ENCODE results near the gene ACAD8.
A peak's percentile ranks its signal among the peaks of the same experiment; 100 is the strongest.

ACAD8 gene

DNA sequence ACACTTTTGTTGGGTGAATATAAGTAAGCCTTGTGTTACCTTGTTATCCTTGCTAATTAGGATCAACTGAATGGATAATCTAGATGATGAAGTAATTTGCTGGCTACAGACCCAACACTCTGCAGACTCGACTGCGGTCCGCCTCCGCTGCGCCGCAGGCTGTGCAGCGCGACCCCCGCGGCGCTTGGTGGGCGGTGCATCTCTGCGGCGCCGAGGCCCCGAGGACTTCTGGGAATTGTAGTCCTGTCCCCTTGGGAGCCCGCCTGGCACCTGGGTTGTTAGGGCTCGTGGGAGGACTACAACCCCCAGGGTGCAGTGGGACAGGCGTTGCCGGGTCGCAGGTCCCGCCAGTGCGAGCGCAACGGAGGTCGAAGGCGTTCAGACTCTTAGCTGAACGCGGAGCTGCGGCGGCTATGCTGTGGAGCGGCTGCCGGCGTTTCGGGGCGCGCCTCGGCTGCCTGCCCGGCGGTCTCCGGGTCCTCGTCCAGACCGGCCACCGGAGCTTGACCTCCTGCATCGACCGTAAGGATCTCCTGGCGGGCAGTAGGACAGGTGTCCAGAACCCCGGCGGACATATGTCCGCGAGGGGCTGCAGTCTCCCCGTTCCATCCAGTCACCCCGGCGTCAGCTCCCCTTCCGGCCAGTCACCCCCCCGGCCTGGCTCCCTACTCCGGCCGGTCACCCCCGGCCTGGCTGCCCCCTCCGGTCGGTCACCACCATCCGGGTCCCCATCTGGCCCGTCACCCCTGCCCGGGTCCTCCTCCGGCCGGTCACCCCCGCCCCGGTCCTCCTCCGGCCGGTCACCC lies at the start of gene ACAD8, which contains the start of gene THYN1:
TSS of gene ACAD8 (plus strand) at position 381 of the 806 bp plus-strand sequence. CDS start at position 414, 33 bp downstream.
TSS of gene THYN1 (minus strand) at position 165 of the 806 bp plus-strand sequence. CDS start 470 bp downstream, outside the sequence.
- peak; percentile 96 for DNase-seq (ENCODE audit: low spot score)

DNA sequence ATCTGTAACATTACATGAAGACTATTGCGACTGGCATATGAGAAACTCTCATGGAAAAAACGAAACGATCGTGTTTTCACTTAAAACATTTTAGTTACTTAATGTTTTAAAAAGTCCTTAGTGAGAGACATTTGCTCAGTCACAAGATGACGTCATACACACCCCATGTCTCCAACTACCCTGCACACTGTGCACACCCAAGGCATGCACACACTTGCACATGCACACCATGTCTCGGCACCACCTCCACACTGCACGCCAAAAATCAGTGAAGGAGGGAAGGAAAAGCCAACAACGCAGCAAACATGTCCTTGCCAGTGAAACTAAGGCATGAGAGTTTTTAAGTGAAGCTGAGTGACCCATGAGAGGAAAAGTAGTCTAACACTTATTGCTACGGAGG lies 47.6 kb upstream of the ACAD8 start:
- no peak for DNase-seq (ENCODE audit: low spot score)

DNA sequence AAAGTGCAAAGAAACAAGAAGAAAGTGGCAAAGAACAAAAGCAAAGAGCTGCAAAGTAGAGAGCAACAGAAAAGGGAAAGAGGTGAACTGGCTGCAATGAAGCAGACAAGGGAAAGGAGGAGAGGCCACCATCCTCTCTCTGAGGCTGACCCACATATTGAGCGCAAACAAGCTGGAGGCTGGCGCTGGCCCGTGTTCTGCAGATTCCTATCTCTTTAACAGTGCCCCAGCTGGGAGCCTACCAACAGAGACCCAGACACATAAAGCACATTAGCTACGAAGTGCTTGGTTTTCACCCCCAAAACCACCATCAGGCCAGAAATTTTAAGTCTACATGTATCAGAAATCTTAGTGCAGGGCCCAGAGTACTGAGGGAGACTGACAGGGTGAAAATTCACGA lies 47.2 kb upstream of the ACAD8 start:
- no peak for DNase-seq (ENCODE audit: low spot score)

DNA sequence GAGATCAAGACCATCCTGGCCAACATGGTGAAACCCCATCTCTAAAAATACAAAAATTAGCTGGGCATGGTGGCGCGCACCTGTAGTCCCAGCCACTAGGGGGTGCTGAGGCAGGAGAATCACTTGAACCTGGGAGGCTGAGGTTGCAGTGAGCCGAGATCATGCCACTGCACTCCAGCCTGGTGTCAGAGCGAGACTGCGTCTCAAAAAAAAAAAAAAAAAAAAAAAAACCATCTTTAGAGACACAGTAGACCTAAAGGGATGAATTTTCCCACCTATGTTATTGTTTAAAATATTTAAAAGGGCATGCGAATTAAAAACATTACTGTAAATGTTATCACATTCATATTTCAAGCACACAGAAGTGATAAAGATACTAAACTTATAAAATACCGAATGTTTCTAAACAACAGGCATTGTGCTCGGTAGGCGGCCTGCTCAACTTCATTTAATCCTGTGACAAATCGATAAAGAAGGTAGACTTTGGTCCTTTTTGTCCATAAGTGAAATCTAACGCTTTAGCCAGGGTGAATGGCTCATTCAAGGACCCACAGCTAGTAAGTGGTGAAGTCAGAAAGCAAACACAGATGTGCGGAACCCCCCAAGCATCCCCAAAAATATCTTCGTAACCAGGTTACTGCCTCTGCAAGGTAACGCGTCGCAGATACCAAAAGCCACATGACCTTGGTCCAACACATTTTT lies 45.7 kb upstream of the ACAD8 start:
- no peak for DNase-seq (ENCODE audit: low spot score)

DNA sequence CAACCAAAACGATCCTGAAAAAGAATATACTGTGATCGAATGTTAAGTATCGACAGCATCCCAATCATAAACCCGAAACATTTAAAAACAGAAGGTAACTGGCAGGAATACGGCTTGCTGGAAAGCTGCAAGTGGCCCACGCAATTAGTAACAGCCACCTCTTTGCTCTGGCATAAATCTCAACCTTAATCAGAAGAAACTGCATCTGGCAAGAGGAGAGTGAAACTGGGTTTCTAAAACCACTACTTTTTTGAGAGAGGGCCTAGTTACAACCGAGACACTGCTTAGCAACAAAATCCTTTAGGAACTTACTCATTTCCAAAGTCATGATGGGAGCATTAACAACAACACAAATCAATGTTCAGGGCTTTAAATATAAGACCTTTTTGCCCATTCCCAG lies 37.5 kb upstream of the ACAD8 start:
- peak; percentile 27 for DNase-seq (ENCODE audit: low spot score)

DNA sequence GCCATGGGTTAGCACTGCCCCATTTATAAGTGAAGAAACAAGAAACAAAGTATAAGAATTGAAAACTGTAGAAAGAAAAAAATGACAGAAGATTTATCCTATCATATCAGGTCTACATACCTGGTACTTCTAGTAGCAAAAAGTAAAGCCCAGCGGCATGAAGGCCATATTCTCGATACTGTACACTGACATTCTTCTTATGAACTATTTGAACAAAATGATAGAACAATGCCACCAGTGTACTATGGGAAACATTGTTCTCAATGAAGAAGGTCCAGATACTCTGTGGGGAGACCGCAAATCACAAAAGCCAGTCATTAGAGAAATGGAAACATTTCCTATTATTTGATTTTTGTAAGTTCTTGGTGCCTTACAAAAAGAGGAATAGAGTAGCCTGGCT lies 36.6 kb upstream of the ACAD8 start:
- no peak for DNase-seq (ENCODE audit: low spot score)

DNA sequence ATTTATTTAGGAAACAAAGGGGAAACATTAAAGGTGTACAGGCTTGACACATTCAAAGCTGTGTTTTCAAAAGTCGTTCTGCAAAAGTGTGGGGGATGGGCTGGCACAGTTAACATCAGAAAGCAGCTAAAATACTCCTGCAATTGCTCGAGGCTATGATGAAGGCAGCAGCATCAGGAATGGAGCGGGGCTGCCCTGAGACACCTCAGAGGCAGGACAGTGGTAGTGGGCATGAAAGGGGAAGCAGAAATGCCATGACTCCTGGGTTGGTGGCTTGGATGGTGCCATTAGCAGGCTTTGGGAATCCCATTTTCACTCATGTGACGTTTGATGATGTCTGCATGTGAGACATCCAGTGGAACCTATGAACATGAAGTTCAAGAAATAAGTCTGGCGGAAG lies 30.2 kb upstream of the ACAD8 start:
- DNase-seq (ENCODE audit: low spot score), result no peak

DNA sequence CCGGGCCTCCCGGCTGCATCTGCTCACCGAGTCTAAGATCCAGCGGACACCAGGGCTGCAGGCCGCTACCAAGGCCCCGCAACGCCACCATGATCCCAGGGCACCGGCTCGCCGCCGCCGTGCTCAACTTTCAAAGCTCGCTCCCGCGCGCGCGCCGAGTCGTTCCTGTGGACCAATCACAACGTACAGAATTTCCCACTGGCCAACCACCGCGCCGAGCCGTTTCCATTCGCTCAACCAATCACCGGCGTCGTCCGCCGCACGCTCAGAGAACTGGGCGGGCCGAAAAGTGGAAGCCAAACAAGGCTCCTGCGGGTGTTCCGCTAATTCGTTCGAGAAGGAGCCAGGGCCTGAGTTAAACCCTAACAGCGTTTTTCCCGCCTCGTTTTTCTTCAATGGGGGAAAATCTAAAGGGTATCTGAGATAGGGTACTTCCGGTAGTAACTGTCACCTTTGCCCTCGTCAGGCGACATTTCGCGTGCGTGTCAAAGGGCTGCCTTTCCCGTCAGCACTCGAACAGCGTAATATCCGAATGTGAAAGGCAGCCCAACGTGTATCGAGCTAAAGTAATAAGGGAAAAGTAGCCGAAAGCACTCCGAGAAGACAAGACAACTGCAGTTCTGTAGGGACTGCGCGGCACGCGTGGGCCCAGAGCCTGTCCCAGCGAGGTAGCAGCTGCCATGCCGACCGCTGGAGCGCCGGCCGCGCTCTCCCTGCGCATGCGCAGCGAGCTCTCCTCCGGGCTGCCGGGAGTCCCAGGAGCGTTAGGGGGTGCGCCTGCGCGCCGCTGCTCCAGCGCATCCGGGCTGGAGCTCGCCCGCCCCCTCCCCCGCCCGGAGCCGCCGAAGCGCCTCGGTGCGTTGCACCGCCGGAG lies 29.3 kb upstream of the ACAD8 start, which contains the start of the genes NCAPD3 and VPS26B:
TSS of gene NCAPD3 (minus strand) at position 132 of the 874 bp plus-strand sequence. CDS start at position 91, 41 bp downstream.
TSS of gene VPS26B (plus strand) at position 836 of the 874 bp plus-strand sequence. CDS start 452 bp downstream, outside the sequence.
- DNase-seq (ENCODE audit: low spot score), result peak; percentile 95

DNA sequence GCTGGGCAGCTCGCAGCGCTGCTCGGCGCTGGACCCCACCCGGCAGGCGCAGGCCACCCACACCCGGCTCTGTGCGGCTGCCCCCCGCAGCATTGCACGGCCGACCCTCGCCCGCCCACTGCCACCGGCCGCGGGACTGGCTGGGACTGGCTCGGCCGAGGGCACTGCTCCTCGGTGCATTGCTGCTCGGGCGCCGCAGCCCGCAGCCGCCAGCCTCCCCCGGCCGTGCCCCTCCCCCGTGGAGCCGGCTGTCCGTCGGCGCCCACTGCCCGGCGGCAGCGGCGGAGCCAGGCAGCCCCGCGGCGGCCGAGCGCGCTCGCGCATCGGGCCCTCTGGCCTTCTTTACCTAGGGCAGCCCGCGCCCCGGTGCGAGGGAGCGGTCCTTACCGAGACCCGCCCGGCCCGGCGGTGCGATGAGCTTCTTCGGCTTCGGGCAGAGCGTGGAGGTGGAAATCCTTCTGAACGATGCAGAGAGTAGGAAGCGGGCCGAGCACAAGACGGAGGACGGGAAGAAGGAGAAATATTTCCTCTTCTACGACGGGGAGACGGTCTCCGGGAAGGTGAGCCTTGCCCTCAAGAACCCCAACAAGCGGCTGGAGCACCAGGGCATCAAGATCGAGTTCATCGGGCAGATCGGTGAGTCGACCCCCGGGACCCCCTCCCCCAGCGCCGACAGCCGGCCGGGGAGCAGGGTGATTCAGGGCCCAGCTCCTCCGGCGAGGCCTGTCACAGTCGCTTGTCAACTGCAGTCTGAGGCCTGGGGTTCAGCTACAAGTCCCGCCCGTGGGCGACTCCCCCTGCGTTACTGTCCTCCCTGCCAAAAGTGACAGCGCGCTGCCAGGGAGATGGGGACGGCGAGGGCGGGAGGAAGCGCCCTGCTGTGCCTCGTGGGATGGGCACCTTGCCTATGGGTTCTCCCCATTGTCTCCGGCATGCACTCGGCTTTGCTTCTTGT lies 28.4 kb upstream of the ACAD8 start:
- DNase-seq (ENCODE audit: low spot score), result peak; percentile 77

DNA sequence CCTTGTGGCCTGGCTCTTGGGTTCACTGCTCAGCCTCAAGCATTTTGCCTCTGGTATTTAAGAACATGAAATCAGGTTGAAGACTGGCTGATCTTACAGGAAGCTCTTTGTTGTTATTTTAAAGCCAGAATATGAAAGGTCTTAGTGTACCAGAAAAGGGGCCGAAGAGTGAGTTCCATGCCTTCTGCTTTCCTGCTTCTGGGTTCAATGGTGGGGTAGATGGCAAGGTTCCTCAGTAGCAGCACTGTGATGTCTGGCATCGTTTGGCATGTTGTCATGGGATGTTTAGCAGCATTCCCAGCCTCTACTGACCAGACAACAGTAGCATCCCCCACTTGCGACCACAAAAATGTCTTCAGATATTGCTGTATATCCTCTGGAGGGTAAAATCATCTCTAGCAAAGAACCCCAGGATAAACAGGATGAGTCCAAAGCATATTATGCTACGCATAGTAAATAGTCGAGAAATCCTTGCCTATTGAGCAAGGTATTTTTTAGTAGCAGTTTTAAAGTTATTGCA lies 26.5 kb upstream of the ACAD8 start:
- no peak for DNase-seq (ENCODE audit: low spot score)

DNA sequence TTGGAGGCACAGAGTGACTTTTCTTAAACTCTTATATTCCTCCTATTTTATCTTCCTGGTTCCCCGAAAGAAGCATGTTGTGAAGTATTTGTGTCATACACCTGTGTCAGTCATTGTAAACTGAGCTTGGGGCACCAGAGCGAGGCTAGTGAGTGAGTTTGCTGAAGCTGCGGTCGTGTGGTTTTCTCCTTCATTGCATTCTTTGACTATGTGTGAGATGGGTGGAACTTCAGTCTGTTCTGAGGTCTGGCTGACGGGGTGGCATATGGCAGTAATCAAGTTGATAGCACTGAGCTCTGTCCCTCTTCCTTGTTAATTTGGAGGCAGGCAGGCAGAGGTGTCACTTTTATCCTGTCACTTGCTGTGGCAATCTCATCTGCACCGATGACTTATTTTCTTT lies 24.7 kb upstream of the ACAD8 start:
- DNase-seq (ENCODE audit: low spot score), result no peak

DNA sequence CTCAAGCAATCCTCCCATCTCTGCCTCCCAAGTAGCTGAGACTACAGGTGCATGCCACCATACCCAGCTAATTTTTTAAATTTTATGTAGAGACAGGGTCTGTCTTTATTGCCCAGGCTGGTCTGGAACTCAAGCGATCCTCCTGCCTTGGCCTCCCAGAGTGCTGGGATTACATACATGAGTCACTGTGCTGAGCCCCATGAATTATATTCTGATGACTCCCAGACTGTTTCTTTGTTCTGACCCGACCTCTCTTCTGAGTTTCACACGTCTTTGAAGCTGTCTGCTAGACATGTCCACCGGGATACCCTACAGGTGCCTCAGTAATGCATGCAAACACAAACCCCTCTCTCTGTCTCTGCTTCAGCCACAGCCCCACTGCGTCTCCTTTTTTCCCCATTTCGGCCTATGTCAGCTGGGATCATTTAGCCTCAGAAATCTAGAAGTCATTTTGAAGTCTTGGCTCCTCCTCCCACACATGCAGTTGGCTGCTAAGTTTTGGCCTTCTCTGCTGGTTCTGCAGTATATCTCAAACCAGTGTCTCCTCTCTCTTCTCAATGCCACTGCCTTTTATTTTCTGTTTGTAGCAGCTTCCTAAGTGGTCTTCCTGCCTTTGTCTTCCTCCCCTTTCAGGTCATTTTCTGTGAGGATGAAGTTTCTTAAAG lies 24.1 kb upstream of the ACAD8 start:
- no peak for DNase-seq (ENCODE audit: low spot score)

DNA sequence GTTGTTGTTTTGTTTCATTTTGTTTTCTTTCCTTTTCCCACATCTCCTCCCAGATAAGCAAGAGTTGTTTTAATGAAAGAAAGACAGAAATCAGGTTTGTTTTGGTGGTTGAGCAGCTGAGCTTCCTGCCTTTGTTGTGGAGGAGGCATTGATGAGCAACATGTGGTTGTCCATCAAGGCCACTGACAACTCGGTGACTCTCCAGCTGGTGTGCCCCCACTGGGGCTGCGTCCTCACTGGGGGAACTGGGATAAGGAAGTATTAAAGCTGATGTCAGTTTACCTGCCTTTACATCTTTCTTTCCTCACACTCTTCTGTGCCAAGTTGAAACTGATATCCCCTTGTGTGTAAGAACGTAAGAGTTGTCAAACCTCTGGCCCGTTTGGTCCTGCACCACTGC lies 23.0 kb upstream of the ACAD8 start:
- DNase-seq (ENCODE audit: low spot score), result no peak

DNA sequence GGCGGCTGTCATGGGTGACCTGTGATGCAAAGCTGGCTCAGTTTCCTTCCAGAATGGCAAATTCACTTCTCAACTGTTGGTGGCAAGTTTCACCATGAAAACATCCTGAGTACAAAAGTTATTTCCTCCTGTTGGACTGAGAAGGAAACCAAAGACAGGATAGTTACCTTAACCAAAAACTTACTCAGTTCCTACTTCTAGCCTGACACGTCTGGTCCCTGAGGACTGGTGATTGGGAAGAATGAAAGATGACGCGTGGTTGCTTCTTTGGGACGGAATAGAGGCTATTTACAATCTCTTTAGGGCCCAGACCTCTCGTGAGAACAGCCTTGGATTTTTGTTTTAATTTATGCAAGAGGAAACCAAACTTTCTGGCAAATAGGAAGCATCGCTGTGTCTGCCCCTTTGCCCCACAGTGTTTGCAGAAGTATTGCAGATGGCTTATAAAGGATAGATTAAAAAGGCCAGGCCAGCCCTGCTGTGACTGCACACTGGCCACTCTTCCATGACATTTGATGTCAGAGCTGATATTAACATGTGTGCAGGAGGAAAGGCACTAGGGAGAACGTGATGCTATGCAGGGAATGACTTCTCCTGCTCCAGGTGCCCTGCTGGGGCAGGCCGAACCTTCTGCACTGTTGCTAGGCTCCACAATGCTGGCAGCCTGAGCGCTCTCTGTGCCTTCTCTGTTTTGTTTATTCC lies 21.3 kb upstream of the ACAD8 start:
- DNase-seq (ENCODE audit: low spot score), result no peak

DNA sequence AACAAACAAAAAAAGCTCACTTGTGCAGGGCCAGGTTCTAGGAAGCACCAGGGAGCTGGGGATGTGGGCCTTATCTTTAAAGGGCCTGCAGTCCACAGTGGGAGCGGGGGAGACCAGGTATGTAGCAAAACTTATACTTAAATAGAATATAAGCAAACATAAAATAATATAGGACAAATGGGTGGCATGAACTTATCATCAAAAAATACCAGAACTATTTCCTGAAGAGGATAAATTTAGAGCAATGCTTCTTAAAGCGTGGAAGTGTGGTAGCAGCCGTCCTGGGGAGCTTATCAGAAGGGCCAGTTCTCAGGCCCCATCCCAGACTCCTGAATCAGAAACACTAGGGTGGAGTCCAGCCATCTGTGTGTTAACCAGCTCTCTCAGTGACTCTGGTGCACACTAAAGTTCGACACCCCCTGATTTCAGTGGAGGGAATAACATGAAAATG lies 19.6 kb upstream of the ACAD8 start:
- no peak for DNase-seq (ENCODE audit: low spot score)

DNA sequence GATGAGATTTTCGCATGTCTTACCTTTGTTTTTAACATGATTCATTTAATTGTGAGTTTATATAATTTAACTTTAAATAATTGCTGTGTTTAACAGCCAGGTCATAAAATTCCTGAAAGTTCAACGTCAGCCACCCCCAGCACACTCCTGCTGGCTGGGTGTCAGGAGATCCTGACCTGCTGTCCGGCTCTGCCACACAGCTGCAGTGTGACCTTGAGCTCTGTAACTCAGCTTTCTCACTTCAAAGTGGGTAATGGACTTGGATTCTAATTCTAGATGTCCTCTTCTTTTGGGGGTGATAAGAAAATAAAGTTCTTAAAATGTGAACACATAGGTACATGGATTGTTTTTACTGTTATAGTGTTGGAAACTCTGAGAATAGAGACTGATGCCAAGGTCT lies 18.0 kb upstream of the ACAD8 start:
- DNase-seq (ENCODE audit: low spot score), result no peak

DNA sequence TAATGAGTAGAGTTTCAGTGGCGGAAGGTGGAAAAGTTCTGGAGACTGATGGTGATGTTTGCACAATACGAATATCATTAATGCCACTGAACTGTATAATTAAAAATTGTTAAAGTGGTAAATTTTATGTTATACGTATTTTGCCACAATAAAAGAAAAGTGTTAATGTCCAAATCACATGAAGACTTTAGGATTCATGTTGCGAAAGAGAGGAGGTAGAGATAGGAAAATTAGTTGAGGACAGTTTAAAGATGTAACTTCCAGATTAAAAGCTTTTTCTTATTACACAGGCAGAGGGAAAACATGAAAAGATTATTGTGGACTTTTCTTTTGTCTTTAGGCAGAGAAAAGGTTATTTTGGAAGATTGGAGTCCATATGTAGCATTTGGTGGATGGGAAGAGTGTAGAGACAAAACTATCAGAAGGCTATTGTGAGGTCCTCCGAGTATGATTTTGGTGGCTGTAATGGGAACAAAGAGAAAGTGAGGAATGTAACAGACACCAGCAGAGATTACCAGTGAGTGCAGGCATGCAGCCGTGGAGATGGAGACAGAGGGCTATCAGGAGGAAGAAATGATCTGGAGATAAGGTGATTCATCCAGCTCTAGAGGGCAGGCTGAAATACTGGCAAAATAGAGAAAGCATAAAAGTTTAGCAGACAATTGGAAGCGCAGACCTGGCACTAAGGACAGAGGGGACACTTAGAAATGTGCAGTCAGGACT lies 16.4 kb upstream of the ACAD8 start:
- DNase-seq (ENCODE audit: low spot score), result no peak

DNA sequence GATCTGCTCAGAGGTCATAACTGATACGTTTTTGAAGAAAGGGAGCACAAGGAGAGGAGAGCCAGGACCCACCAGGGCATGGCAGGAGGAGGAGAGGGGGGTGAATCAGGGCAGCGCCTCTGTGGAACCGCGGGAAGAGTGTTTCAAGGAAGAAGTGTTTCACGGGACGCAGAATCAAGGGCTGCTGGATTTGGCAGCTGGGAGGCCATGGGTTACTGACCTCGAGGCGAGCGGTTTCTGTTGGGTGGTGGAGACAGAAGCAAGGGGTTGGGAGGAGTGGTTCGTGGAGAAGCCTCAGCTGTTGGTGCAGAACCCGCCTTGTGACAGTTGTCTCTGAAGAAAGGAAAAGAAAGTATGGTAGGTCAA lies 15.8 kb upstream of the ACAD8 start:
- no peak for DNase-seq (ENCODE audit: low spot score)

DNA sequence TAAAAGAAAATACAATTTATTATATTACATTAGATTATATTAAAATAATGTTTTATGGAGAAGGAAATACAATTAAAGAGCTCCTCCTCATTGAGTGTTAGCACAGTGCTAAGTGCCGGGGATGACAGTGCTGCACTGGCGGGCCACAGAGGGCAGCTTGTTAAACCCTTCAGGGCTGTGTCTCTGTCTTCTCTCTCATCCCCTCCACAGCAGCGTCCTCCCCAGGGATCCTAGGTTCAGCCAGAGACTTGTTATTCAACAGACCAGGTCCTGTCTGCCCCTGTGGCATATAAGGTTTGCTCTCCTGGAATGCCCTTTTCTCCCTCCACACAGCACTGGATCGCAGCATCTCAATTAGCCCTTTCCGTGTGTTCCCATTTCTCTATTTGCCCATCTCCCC lies 14.4 kb upstream of the ACAD8 start:
- no peak for DNase-seq (ENCODE audit: low spot score)

Measured in putamen (tissue), 1 donor.